Esophagus muscularis mucosa (tissue), 4 donors: Measurements from ENCODE around the gene HSD11B1L. TPM values are rescaled to one million over a fixed set of nuclear protein-coding genes. Genes with fewer than 3 reads are reported as not detected.
A peak's percentile ranks its signal among the peaks of the same experiment; 100 is the strongest.

Experiments used
- DNase-seq: peaks from one replicate; pipeline ENCODE4 v3.0.0-alpha.2; 2017; ENCODE audit errors: extremely low spot score
- H3K27ac ChIP-seq, 4 donors: fragments of 200-600 bp; sonication (generic); replicated peaks in 1 of 4; 1 replicate in 3 of 4; 2 replicates in 1 of 4; pipeline ENCODE4 v1.5.1; 2016 to 2019; ENCODE audit warnings: mild to moderate bottlenecking in 1 of 4
- H3K27me3 ChIP-seq, 4 donors: fragments of 200-600 bp; sonication (generic); one replicate each; pipeline versions ENCODE4 v1.5.1 to v1.6.0; 2016 to 2019
- H3K36me3 ChIP-seq, 4 donors: fragments of 200-600 bp; sonication (generic); one replicate each; pipeline ENCODE4 v1.5.1; 2016 to 2019
- H3K4me1 ChIP-seq, 4 donors: fragments of 200-600 bp; sonication (generic); one replicate each; pipeline ENCODE4 v1.5.1; 2016 to 2019
- H3K4me3 ChIP-seq, 4 donors: fragments of 200-600 bp; sonication (generic); 1 replicate in 2 of 4; 2 replicates in 2 of 4; pipeline ENCODE4 v1.5.1; 2016 to 2019; ENCODE audit warnings: mild to moderate bottlenecking in 4 of 4, moderate library complexity in 1 of 4
- H3K9me3 ChIP-seq, 4 donors: fragments of 200-600 bp; sonication (generic); 1 replicate in 3 of 4; 2 replicates in 1 of 4; pipeline ENCODE4 v1.5.1; 2016 to 2019
- CTCF ChIP-seq, 3 experiments: fragments of 200-600 bp in 2 of 3; fragments of 450-650 bp in 1 of 3; sonication (generic) in 2 of 3; IDR thresholded peaks; one replicate each; pipeline ENCODE4 v1.5.1; 2017 to 2019; ENCODE audit warnings: antibody characterized with exemption in 3 of 3, mild to moderate bottlenecking in 2 of 3, moderate library complexity in 1 of 3
- EP300 ChIP-seq: sonication (generic); formaldehyde crosslinking; IDR thresholded peaks from one replicate; pipeline ENCODE4 v1.6.1; 2017; ENCODE audit warnings: antibody characterized with exemption
- POLR2A ChIP-seq: fragments of 450-650 bp; IDR thresholded peaks from one replicate; pipeline ENCODE4 v1.6.1; 2017; ENCODE audit warnings: antibody characterized with exemption, moderate library complexity, mild to moderate bottlenecking, low read depth
- POLR2AphosphoS5 ChIP-seq, 2 donors: sonication (generic); formaldehyde crosslinking; IDR thresholded peaks; one replicate each; pipeline ENCODE4 v1.6.1; 2017; ENCODE audit warnings: antibody characterized with exemption in 2 of 2
- WGBS: methylation state at CpG from one replicate; pipeline ENCODE4 v1.1.5; 2018; 5-methylcytosine and 5-hydroxymethylcytosine counted together
- intact Hi-C: fragments of 100-400 bp; cut with DNase I; formaldehyde crosslinking; loops from one replicate; pipeline ENCODE4 v1.15.1; 2023
- total RNA-seq, 4 donors: library from RNA; depleted of rRNA; stranded (reverse); fragments of >200 nt; gene quantifications; one replicate each; pipeline versions ENCODE4 v1.1.0 to v1.2.1, GENCODE V29; 2016

Gene HSD11B1L
- total RNA-seq, 4 donors from 2014 or later: 15.0 to 21.8 (median 17.8) TPM

- H3K4me1 ChIP-seq: peaks cover 25 to 42% (median 32%) of the 10 kb centered on the region in 4 donors
- H3K9me3 ChIP-seq: no peaks in the 10 kb centered on the region
- no peaks in the 10 kb centered on the region for H3K27me3 ChIP-seq
- no peak for DNase-seq
- no peak overlapping the region for H3K27ac ChIP-seq
- intact Hi-C loops: no loop called here
- 84% methylated on average over 8 of the region's 8 CpGs for WGBS
- peaks cover 19 to 30% (median 26%) of the 10 kb centered on the region in 4 donors for H3K36me3 ChIP-seq
- TF ChIP-seq POLR2AphosphoS5 (IDR thresholded peaks at IDR 0.05): no peak
- TF ChIP-seq CTCF (IDR thresholded peaks at IDR 0.05): no peak
- TF ChIP-seq EP300: no peak
- no peak for TF ChIP-seq POLR2A
- no peak overlapping the region for H3K4me3 ChIP-seq
These were observed 36.5 kb downstream of the HSD11B1L start for GRCh38 chr19:5717215-5717935.

- Histone ChIP-seq H3K9me3 (no peaks in the 10 kb centered on the region), H3K27me3 (no peaks in the 10 kb centered on the region), H3K4me1 (peaks cover 25 to 42% (median 32%) of the 10 kb centered on the region in 4 donors), H3K27ac (peak overlapping the region in 3 of 4 donors; percentile 97 to 98 (median 97)), H3K4me3 (peak overlapping the region in 2 of 4 donors; percentile 96 to 97), H3K36me3 (peaks cover 12 to 22% (median 20%) of the 10 kb centered on the region in 4 donors)
- intact Hi-C loops: no loop called here
- TF ChIP-seq POLR2A (no peak), CTCF (IDR thresholded peaks at IDR 0.05) (no peak), POLR2AphosphoS5 (IDR thresholded peaks at IDR 0.05) (no peak), EP300 (no peak)
- 70% methylated on average over 14 of the region's 14 CpGs for WGBS
- DNase-seq: no peak
These were observed 37.3 kb downstream of the HSD11B1L start for GRCh38 chr19:5718037-5718578.

- H3K9me3 ChIP-seq: no peaks in the 10 kb centered on the region
- 21% methylated on average over 11 of the region's 11 CpGs for WGBS
- intact Hi-C loops: no loop called here
- H3K36me3 ChIP-seq: peaks cover 6 to 16% (median 13%) of the 10 kb centered on the region in 4 donors
- no peaks in the 10 kb centered on the region for H3K27me3 ChIP-seq
- peak overlapping the region; percentile 96 to 98 (median 97) for H3K27ac ChIP-seq
- TF ChIP-seq CTCF (IDR thresholded peaks at IDR 0.05): no peak
- no peak for TF ChIP-seq EP300
- no peak for TF ChIP-seq POLR2A
- no peak for TF ChIP-seq POLR2AphosphoS5 (IDR thresholded peaks at IDR 0.05)
- no peak for DNase-seq
- H3K4me3 ChIP-seq: peak overlapping the region; percentile 90 to 97 (median 95)
- peaks cover 25 to 42% (median 32%) of the 10 kb centered on the region in 4 donors for H3K4me1 ChIP-seq
These were observed 37.9 kb downstream of the HSD11B1L start for GRCh38 chr19:5718579-5719273.

GRCh38 chr19:5719274-5719960 is 38.6 kb downstream of the HSD11B1L start:
- no peaks in the 10 kb centered on the region for H3K27me3 ChIP-seq
- H3K4me3 ChIP-seq: peak overlapping the region; percentile 90 to 97 (median 95)
- no peak for TF ChIP-seq POLR2AphosphoS5 (IDR thresholded peaks at IDR 0.05)
- no peak for TF ChIP-seq POLR2A
- TF ChIP-seq CTCF (IDR thresholded peaks at IDR 0.05): no peak
- no peak for TF ChIP-seq EP300
- H3K4me1 ChIP-seq: peaks cover 25 to 42% (median 32%) of the 10 kb centered on the region in 4 donors
- H3K27ac ChIP-seq: peak overlapping the region; percentile 96 to 98 (median 97)
- no peaks in the 10 kb centered on the region for H3K9me3 ChIP-seq
- intact Hi-C loops: no loop called here
- WGBS: under 1% methylated on average over 27 of the region's 58 CpGs
- no peak for DNase-seq
- H3K36me3 ChIP-seq: peaks cover 0 to 9% (median 6%) of the 10 kb centered on the region in 4 donors
